ENCODE data around the gene MICAL2.

GRCh38 chr11:12285811-12286222 lies 175.4 kb downstream of the MICAL2 start:
- TF ChIP-seq POLR2AphosphoS5 (IDR thresholded peaks at IDR 0.05), result no peak
- TF ChIP-seq, protein P1, sequence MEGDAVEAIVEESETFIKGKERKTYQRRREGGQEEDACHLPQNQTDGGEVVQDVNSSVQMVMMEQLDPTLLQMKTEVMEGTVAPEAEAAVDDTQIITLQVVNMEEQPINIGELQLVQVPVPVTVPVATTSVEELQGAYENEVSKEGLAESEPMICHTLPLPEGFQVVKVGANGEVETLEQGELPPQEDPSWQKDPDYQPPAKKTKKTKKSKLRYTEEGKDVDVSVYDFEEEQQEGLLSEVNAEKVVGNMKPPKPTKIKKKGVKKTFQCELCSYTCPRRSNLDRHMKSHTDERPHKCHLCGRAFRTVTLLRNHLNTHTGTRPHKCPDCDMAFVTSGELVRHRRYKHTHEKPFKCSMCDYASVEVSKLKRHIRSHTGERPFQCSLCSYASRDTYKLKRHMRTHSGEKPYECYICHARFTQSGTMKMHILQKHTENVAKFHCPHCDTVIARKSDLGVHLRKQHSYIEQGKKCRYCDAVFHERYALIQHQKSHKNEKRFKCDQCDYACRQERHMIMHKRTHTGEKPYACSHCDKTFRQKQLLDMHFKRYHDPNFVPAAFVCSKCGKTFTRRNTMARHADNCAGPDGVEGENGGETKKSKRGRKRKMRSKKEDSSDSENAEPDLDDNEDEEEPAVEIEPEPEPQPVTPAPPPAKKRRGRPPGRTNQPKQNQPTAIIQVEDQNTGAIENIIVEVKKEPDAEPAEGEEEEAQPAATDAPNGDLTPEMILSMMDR (IDR thresholded peaks at IDR 0.05), result no peak
- no peak for TF ChIP-seq POLR2A (IDR thresholded peaks at IDR 0.05; ENCODE audit: low read depth)

Measured in esophagus muscularis mucosa (tissue), 3 donors.